ENCODE data around the gene FGF12.
A peak's percentile ranks its signal among the peaks of the same experiment; 100 is the strongest.

Gene FGF12

DNA sequence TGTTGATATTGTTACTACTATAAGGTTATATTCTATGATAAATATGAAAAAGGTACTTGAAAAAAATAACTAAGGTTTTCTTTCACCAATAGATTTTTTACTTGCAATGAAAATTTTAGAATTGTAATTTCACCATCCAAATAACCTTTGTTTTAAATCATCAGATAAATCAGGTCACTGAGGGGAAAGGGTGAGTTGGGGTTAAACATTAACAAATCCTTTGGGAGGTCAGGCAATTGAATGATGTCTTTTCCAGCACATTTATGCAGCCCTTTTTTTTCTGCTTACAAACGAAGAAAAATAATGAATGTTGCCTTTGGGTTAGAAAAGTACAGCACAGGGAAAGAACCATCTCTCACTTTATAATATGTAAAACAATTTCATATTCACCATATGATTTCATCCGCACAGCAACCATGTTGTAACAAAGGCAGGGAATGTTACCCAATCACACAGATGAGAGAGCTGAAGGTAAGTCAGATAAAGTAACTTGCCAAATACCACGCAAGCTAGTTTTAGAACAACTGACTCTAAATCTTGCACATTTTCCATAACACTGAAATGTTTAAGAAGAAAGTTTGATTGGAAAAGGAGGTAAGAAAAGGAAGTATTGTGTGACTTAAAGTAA is 151.3 kb downstream of the FGF12 start:
- no peak overlapping the region for H3K4me3 ChIP-seq
- no peak for DNase-seq (ENCODE audit: low spot score)
- H3K27ac ChIP-seq = no peak overlapping the region
- TF ChIP-seq, protein P1, sequence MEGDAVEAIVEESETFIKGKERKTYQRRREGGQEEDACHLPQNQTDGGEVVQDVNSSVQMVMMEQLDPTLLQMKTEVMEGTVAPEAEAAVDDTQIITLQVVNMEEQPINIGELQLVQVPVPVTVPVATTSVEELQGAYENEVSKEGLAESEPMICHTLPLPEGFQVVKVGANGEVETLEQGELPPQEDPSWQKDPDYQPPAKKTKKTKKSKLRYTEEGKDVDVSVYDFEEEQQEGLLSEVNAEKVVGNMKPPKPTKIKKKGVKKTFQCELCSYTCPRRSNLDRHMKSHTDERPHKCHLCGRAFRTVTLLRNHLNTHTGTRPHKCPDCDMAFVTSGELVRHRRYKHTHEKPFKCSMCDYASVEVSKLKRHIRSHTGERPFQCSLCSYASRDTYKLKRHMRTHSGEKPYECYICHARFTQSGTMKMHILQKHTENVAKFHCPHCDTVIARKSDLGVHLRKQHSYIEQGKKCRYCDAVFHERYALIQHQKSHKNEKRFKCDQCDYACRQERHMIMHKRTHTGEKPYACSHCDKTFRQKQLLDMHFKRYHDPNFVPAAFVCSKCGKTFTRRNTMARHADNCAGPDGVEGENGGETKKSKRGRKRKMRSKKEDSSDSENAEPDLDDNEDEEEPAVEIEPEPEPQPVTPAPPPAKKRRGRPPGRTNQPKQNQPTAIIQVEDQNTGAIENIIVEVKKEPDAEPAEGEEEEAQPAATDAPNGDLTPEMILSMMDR (IDR thresholded peaks at IDR 0.05) = no peak

DNA sequence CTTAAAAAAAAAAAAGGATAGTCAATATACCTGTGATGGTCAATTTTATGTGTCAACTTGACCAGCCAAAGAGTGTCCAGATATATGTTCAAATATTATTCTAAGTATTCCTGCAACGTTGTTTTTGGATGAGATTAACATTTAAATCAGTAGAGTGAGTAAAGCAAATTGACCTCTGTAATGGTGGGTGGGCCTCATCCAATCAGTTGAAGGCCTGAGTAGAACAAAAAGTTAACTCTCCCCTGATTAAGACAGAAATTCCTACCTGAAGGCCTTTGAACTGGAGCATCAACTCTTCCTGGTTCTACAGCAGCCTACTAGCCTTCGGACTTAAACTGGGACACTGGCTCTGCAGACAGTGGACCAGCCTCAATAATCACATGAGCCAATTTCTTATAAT is 154.1 kb downstream of the FGF12 start:
- TF ChIP-seq, protein P1 (IDR thresholded peaks at IDR 0.05) = no peak
- H3K4me3 ChIP-seq = no peak overlapping the region
- no peak for DNase-seq (ENCODE audit: low spot score)
- no peak overlapping the region for H3K27ac ChIP-seq

DNA sequence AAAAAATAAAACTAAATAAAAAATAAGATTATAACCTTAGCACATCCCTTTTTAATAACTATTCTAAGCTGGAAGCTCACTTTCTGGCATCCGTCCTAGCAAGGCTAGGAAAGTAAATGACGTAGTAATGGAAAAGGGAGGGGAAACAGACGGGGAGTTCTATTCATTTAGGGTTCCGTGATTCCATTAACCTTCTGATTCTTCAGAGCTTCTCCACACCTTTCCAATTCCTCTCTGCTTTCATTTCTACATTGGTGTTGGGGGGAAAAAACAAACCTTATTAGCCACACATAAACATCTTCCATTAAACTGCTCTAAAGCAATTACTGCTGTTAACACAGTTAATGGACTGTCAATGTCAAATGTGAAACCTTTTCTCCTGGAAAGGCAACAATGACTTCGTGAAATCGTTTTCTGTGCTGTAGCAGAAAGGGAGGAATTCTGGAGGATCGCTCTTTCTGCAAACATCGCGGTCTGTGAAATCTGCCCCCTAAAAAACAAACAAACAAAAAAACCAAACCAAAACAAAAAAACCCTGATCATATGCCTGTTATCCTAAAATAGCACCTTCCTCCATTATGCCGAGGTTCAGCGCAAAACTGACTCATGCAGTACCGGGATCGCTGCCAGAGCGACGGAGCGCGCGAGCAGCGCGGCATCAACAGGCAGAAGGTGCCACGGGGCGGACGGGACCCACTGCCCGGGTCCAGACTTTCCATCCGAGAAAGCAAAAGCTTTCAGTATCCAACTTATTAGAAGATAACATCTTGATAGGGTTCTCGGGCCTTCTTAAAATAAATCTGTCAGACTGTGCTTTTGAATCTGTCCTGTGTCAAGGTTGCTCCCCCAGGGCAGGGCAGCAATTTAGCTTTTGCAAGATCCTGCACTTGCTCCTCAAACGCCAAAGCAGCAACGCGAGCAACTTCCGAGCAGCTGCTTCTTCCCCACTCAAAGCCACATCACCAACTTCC is 156.2 kb downstream of the FGF12 start:
- DNase-seq (ENCODE audit: low spot score) = peak; percentile 72
- Histone ChIP-seq H3K27ac (peak overlapping the region; percentile 24 to 43), H3K4me3 (peak overlapping the region; percentile 70)
- TF ChIP-seq, protein P1 (IDR thresholded peaks at IDR 0.05) = no peak

DNA sequence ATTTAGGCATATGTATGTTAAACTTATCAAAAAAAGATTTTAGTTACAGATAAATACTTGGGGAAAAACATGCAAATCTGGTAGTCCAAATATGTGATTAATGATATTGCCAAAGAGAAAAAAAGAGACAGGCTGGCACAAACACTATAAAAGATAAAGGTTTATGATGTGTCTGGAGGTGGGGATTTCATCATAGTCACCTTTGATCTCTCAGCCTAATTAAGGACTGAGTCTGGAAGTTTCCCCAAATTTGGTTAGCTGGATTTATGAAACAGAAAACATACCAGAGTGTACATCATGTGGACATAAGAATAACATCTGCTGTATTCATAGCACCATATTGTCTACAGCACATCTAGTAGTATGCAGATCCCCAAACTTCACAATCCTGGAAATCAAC is 157.0 kb downstream of the FGF12 start:
- H3K27ac ChIP-seq = no peak overlapping the region

DNA sequence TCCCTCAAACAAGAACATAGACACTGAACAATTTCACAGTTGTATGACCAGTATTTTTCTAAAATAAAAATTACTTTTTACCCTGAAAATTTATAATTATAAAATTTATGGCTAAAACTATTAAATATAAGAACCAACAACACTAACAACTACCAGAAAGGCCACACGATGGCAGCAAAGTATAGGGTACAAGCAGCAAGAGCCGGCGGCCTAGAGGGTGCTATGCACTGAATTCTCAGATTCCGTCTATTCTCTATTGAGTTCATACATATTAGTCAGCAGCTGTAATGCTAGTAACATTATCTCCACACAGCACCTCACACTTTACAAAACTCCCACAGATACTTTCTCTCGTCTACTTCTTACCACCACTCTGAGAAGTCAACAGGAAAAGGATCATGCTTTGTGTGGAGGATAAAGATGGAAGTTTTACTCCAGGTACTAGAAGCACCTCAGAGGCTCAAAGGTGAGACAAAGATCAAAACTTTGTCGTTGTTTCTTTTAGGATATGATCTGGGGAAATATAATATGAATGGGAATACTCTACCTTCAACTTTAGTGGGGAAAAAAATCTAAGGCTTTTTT is 160.5 kb downstream of the FGF12 start:
- no peak for DNase-seq (ENCODE audit: low spot score)
- TF ChIP-seq, protein P1 (IDR thresholded peaks at IDR 0.05) = peak; percentile 83
- H3K27ac ChIP-seq = no peak overlapping the region
- H3K4me3 ChIP-seq = no peak overlapping the region

More for the DNA sequence above, 157.0 kb downstream of the FGF12 start:
- DNase-seq (ENCODE audit: low spot score) = no peak
- no peak overlapping the region for H3K4me3 ChIP-seq
- TF ChIP-seq, protein P1 (IDR thresholded peaks at IDR 0.05) = no peak

DNA sequence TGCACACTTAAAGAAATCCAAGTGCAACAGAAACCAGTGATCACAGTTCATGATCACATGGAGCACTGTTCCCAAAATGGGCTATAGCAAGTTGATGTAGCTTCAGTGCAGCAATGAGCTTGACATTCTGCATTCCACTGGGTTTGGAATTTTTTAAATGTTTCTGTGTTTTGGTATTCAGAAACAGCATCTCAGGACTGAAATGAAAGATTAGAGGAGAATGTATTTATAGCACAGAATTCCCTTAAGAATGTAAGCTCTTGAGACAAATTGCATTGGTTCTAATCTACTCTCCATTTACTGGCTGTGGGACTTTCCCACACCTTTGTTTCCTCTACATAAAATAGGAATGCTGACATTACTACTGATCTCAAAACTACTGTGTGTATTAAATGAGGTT is 162.7 kb downstream of the FGF12 start:
- TF ChIP-seq, protein P1 (IDR thresholded peaks at IDR 0.05) = no peak
- H3K27ac ChIP-seq = no peak overlapping the region
- DNase-seq (ENCODE audit: low spot score) = no peak
- H3K4me3 ChIP-seq = no peak overlapping the region
